CD1c-positive myeloid dendritic cell (primary cell): ENCODE results near the gene RETREG1.
"Not testable (repeated sequence)": the region's sequence is repeated elsewhere in the genome, so short reads cannot be mapped to it uniquely, and the experiment has no call there.

ENCODE experiments used
- DNase-seq: peaks from one replicate; pipeline ENCODE4 v3.0.0-alpha.2; 2016; ENCODE audit errors: extremely low spot score

The RETREG1 gene

GRCh38 chr5:16616536-16617273, at the start of gene RETREG1:
Gene RETREG1 (minus strand): TSS chr5:16616997. CDS start chr5:16616971, 26 bp downstream.
- peak; percentile 71 for DNase-seq

- no peak for DNase-seq
These were observed 49.5 kb upstream of the RETREG1 start for GRCh38 chr5:16666130-16666882.

GRCh38 chr5:16665601-16666000, 48.8 kb upstream of the RETREG1 start:
- no peak for DNase-seq

- no peak for DNase-seq
These were observed 47.6 kb upstream of the RETREG1 start for GRCh38 chr5:16664368-16664767.

GRCh38 chr5:16663840-16664239, 47.0 kb upstream of the RETREG1 start:
- DNase-seq: no peak

GRCh38 chr5:16661713-16662112, 44.9 kb upstream of the RETREG1 start:
- no peak for DNase-seq

GRCh38 chr5:16660982-16661381, 44.2 kb upstream of the RETREG1 start:
- DNase-seq: no peak

GRCh38 chr5:16659536-16659935, 42.7 kb upstream of the RETREG1 start:
- no peak for DNase-seq

- no peak for DNase-seq
These were observed 39.9 kb upstream of the RETREG1 start for GRCh38 chr5:16656561-16657191.

GRCh38 chr5:16654647-16655334, 38.0 kb upstream of the RETREG1 start:
- no peak for DNase-seq

GRCh38 chr5:16648739-16649138, 31.9 kb upstream of the RETREG1 start:
- not testable (repeated sequence) for DNase-seq

- DNase-seq: no peak
These were observed 27.6 kb upstream of the RETREG1 start for GRCh38 chr5:16644301-16644889.

- no peak for DNase-seq
These were observed 26.1 kb upstream of the RETREG1 start for GRCh38 chr5:16642867-16643266.

GRCh38 chr5:16639206-16639605, 22.4 kb upstream of the RETREG1 start:
- DNase-seq: no peak

GRCh38 chr5:16628376-16628775, 11.6 kb upstream of the RETREG1 start:
- DNase-seq: no peak

GRCh38 chr5:16626696-16627264, 10.0 kb upstream of the RETREG1 start:
- peak; percentile 35 for DNase-seq

- DNase-seq: peak; percentile 52
These were observed 8.3 kb upstream of the RETREG1 start for GRCh38 chr5:16625096-16625495.

- no peak for DNase-seq
These were observed 2.3 kb upstream of the RETREG1 start for GRCh38 chr5:16619136-16619535.

- no peak for DNase-seq
These were observed 1.5 kb upstream of the RETREG1 start for GRCh38 chr5:16618138-16618897.

- DNase-seq: no peak
These were observed 624 bp upstream of the RETREG1 start for GRCh38 chr5:16617274-16617968.
